Dermis blood vessel endothelial cell (primary cell): ENCODE results near the gene USP15. TPM values are rescaled to one million over a fixed set of nuclear protein-coding genes. Genes with fewer than 3 reads are reported as not detected.

Source experiments
- DNase-seq: peaks from one replicate; pipeline ENCODE4 v3.0.0; 2010
- total RNA-seq: library from RNA; depleted of rRNA; stranded (reverse); fragments of >200 nt; gene quantifications from 2 replicates; pipeline ENCODE4 v1.2.3, GENCODE V29; 2014

Gene USP15
- total RNA-seq, 1 donor from 2014 or later = 56.8 TPM

GRCh38 chr12:62284749-62285148, 24.5 kb downstream of the USP15 start:
- DNase-seq = no peak

GRCh38 chr12:62285284-62285683, 25.1 kb downstream of the USP15 start:
- DNase-seq = no peak

- DNase-seq = no peak
Measured at GRCh38 chr12:62288328-62288727, 28.1 kb downstream of the USP15 start.

GRCh38 chr12:62290846-62291245, 30.6 kb downstream of the USP15 start:
- DNase-seq = no peak

GRCh38 chr12:62291864-62292760, 31.9 kb downstream of the USP15 start:
- DNase-seq = no peak

GRCh38 chr12:62292761-62293344, 32.6 kb downstream of the USP15 start:
- no peak for DNase-seq

GRCh38 chr12:62294378-62294777, 34.2 kb downstream of the USP15 start:
- DNase-seq = no peak

- no peak for DNase-seq
Measured at GRCh38 chr12:62296001-62296400, 35.8 kb downstream of the USP15 start.

GRCh38 chr12:62297321-62297720, 37.1 kb downstream of the USP15 start:
- DNase-seq = no peak

- no peak for DNase-seq
Measured at GRCh38 chr12:62299617-62300016, 39.4 kb downstream of the USP15 start.

- DNase-seq = no peak
Measured at GRCh38 chr12:62301080-62301798, 41.0 kb downstream of the USP15 start.

- no peak for DNase-seq
Measured at GRCh38 chr12:62301799-62302133, 41.6 kb downstream of the USP15 start.

GRCh38 chr12:62304560-62304959, 44.4 kb downstream of the USP15 start:
- no peak for DNase-seq

- no peak for DNase-seq
Measured at GRCh38 chr12:62305778-62306177, 45.6 kb downstream of the USP15 start.

GRCh38 chr12:62306569-62307530, 46.6 kb downstream of the USP15 start:
- DNase-seq = no peak

GRCh38 chr12:62308201-62308600, 48.0 kb downstream of the USP15 start:
- no peak for DNase-seq

- no peak for DNase-seq
Measured at GRCh38 chr12:62313727-62314380, 53.6 kb downstream of the USP15 start.

- DNase-seq = no peak
Measured at GRCh38 chr12:62317017-62317416, 56.8 kb downstream of the USP15 start.

- no peak for DNase-seq
Measured at GRCh38 chr12:62319058-62319457, 58.9 kb downstream of the USP15 start.

GRCh38 chr12:62320054-62320453, 59.9 kb downstream of the USP15 start:
- no peak for DNase-seq

GRCh38 chr12:62323386-62323785, 63.2 kb downstream of the USP15 start:
- DNase-seq = no peak
